HL-60 (cell line): ENCODE data around the gene GPR137.
A peak's percentile ranks its signal among the peaks of the same experiment; 100 is the strongest.

Source experiments
- DNase-seq, 2 experiments: peaks; one replicate each; pipeline ENCODE4 v3.0.0-alpha.2; 2010 to 2020; ENCODE audit warnings: low read depth in 1 of 2, low spot score in 1 of 2
- H3K27ac ChIP-seq: fragments of 250-450 bp; sonication (Bioruptor Pico); replicated peaks from 2 replicates; pipeline ENCODE4 v1.5.1; 2020; ENCODE audit warnings: mild to moderate bottlenecking, moderate library complexity
- H3K27me3 ChIP-seq: fragments of 250-450 bp; sonication (Bioruptor Pico); 2 replicates; pipeline ENCODE4 v1.5.1; 2021; ENCODE audit warnings: mild to moderate bottlenecking, moderate library complexity; ENCODE audit not compliant: insufficient read depth, poor library complexity, severe bottlenecking
- H3K4me3 ChIP-seq: replicated peaks from 2 replicates; pipeline ENCODE4 v1.5.1; 2011; ENCODE audit warnings: mild to moderate bottlenecking, control low read depth, low read length; ENCODE audit not compliant: insufficient read depth
- CTCF ChIP-seq: IDR thresholded peaks from one replicate; pipeline ENCODE4 v1.5.1; 2011; ENCODE audit warnings: low read length, control low read depth, inconsistent platforms; ENCODE audit not compliant: insufficient read depth
- GABPA ChIP-seq: IDR thresholded peaks from 2 replicates; pipeline ENCODE4 v1.6.1; 2012; ENCODE audit warnings: low read depth
- POLR2AphosphoS5 ChIP-seq: IDR thresholded peaks from 2 replicates; pipeline ENCODE4 v1.6.1; 2012; ENCODE audit warnings: low read depth
- REST ChIP-seq: IDR thresholded peaks from 2 replicates; pipeline ENCODE4 v1.6.1; 2012; ENCODE audit warnings: low read depth; ENCODE audit not compliant: insufficient replicate concordance
- SPI1 ChIP-seq: IDR thresholded peaks from 2 replicates; pipeline ENCODE4 v1.6.1; 2012; ENCODE audit warnings: low read depth, mild to moderate bottlenecking, borderline replicate concordance

GPR137 gene

GRCh38 chr11:64334764-64335735 lies 49.4 kb downstream of the GPR137 start:
- Histone ChIP-seq H3K4me3 (no peak overlapping the region), H3K27ac (peak overlapping the region; percentile 5; the same call in 1 of the 2 replicates), H3K27me3 (no peaks in the 10 kb centered on the region)
- TF ChIP-seq GABPA = no peak
- TF ChIP-seq POLR2AphosphoS5 = peak; percentile 86
- TF ChIP-seq REST = no peak
- TF ChIP-seq SPI1 = no peak; the same call in 1 of the 2 replicates
- no peak for TF ChIP-seq CTCF
- DNase-seq = peak; percentile 95 to 98

GRCh38 chr11:64337538-64338249 lies 52.0 kb downstream of the GPR137 start:
- Histone ChIP-seq H3K4me3 (no peak overlapping the region), H3K27ac (peak overlapping the region; percentile 88), H3K27me3 (no peaks in the 10 kb centered on the region)
- TF ChIP-seq GABPA = no peak
- no peak for TF ChIP-seq REST
- DNase-seq = no peak

- no peak for TF ChIP-seq POLR2AphosphoS5
- TF ChIP-seq SPI1 = no peak
- no peak for TF ChIP-seq CTCF
- TF ChIP-seq GABPA = no peak
- TF ChIP-seq REST = no peak
- Histone ChIP-seq H3K27me3 (no peaks in the 10 kb centered on the region), H3K27ac (peak overlapping the region; percentile 88), H3K4me3 (no peak overlapping the region)
- no peak for DNase-seq
Observed at GRCh38 chr11:64338716-64339115, 53.1 kb downstream of the GPR137 start.
